Ramos (cell line): ENCODE data around the gene NECAB2.

Experiments used
- in situ Hi-C: fragments of 300-500 bp; cut with MboI; formaldehyde crosslinking; loops from one replicate; pipeline ENCODE4 v1.14.3; 2022; ENCODE audit warnings: low sequenced_read_pairs; ENCODE audit not compliant: unreplicated experiment

The NECAB2 gene

DNA sequence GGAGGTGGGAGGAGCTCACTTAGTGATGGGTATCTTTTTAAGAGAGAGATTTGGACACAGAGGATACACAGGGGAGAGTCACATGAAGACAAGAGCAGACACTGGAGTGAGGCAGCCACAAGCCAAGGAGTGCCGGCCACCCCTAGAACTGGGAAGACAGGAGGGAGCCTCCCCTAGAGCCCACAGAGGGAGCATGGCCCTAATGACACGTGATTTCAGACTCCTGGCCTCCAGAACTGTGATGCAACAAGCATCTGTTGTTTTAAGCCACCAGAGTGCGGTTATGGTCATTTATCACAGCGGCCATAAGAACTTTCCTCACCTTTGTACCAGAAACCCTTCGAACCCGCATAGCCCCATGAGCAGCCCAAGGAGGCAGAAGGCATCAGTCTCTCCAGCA, 41.2 kb downstream of the NECAB2 start:
- in situ Hi-C loops, result no loop called here

DNA sequence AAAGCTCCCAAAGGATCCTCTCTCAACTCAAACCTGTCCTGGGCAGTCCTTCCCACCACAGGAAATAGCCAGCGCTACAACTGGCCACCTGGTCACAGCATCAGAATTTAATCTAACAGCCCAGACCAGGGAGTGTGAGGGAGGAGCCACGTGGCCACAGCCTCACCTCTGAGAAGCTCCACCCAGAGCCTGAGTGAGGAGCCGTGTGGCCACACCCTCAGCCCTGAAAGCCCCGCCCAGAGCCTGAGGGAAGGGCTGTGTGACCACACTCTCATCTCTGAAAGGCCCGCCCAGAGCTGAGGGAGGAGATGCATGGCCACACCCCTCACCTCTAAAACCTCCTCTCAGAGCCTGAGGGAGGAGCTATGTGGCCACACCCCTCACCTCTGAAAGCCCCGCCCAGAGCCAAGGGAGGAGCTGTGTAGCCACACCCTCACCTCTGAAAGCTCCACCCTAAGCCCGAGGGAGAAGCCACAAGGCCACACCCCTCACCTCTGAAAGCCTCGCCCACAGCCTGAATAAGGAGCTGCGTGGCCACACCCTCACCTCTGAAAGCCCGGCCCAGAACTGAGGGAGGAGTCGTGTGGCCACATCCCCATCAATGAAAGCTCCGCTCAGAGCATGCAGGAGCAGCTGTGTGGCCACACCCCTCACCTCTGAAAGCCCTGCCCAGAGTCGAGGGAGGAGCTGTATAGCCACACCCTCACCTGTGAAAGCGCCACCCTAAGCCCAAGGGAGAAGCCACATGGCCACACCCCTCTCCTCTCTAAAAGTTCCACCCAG, 45.9 kb downstream of the NECAB2 start:
- in situ Hi-C loops, result no loop called here

DNA sequence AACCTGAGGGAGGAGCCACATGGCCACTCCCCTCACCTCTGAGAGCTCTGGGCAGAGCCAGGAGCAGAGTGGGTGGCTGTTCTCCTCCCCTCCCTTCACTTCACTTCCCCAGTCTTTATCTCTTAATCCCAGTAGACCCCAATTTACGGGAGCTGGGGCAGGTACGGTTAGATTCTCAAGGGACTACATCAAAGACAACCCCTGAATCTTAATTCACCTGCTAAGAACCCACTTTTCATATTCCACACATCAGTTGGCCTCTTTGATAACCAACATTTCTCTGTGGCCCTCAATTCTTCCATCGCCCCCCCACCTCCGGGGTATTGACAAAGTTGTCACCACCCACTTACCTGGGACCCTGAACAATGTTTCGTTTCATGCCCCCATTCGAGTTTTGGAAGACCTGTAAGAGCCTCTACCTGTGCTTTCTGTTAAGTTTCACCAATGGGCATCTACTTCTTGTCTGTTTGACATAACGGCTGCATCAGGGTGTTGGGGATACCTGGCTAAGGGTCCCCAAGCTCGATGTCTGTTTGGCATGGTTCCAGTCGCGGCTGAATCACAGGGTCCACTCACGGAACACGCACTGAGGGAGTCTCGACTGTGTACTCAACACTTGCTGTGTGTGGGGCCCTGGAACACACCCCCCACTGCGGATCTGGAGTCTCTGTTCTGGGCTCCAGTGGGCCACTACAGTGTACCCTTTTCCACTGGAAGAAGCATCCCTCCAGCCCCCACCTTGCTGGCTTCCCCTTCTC, 46.7 kb downstream of the NECAB2 start:
- in situ Hi-C loops, result no loop called here

DNA sequence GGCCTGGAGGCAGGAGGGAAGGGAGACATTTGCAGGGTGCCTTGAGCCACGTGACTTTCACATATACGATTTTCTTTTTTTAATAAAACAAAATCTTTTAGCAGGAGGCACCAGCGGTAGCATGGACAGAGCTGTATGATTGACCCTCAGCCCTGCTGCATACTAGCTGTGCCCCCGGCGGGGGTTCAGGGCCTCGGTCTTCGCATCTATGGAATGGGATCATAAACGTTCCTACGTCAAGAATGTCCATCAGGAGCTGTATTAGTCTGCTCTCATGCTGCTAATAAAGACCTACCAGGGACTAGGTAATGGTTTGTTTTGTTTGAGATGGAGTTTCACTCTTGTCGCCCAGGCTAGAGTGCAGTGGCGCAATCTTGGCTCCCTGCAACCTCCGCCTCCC, 47.4 kb downstream of the NECAB2 start:
- in situ Hi-C loops, result no loop called here

DNA sequence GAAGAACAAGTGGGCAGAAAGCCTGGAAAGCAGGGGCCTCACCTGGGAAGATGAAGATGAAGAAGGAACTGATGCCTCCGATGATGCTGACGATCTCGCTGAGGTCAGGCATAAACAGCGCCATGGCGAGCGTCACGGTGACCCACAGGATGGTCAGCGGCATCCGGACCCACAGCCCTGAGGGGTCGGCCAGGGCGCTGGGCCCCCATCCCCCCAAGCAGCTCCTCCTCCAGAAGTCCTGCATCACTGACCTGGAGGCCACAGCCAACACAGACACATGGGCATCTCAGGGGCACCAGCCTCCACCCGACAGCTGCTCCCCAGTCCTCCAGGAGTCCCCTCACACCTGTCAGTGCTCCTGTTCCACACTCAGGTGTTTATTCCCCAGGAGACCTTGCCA, 48.4 kb downstream of the NECAB2 start:
- in situ Hi-C loops, result no loop called here

DNA sequence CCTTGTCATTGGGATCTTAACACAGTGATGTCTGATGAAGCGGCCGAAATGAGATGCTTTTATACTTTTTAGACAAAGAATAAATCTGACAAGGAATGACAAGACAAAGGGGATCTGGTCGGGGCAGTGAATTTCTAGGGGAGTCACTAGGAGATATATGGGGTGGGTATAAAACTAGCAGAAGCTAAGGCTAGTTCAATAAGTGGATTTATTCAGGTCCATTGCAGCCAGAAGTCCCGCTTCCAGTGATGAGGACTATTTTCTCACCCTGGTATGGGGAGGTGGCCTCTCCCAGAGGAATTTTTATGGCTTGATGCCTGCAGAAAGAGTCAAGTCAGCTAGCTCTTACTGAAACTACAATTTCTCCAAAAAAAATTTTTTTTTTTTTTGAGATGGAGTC, 50.7 kb downstream of the NECAB2 start:
- in situ Hi-C loops, result no loop called here

DNA sequence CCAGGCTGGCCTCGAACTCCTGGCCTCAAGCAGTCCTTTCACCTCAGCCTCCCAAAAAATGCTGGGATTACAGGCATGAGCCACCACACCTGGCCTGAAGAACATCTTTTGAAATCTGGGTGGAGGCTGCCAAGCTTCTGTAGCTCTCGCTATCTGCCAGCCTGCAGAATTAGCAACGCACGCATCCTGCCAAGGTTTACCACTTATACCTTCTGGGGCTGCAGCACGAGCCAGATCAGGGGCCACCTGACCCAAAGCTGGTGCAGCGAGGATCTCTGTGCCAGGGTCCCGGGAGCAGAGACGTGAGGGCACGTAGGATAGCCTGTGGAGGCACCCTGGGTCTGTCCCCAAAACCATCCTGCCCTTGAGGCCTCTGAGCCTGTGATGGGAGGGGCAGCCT, 52.3 kb downstream of the NECAB2 start:
- in situ Hi-C loops, result no loop called here

DNA sequence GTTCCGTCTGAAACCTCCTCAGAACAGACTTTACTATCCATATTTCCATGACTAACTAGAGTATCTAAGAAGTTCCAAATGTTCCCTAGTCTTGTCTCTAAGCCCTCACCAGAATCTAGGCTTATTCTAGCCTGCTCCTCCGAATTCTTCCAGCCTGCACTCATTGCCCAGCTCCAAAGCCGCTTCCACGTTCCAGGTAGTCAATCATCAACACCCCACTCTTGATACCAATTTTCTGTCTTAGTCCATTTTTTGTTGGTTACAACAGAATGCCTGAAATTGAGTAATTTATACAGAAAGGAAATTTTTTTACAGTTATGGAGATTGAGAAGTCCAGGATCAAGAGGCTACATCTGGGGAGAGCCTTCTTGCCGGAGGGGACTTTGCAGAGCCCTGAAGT, 53.4 kb downstream of the NECAB2 start:
- in situ Hi-C loops, result no loop called here

DNA sequence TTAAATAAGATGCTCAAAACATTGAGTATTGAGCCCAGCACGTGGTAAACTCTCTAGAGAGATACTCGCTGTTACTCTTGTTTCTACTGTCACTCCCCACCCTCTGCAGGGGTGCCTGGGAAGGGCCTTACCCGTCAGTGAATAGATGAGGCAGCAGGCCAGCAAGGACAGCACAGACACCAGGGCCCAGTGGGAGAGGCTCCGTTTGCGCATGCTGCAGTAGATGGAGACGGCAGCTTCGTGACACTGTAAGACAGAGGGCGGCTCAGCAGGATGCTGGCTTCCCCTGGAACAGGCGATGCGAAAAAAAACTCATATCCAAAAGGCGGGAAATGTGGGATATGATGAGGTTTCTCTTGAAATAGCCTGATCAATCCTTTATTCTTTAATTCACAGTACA, 54.6 kb downstream of the NECAB2 start:
- in situ Hi-C loops, result no loop called here

DNA sequence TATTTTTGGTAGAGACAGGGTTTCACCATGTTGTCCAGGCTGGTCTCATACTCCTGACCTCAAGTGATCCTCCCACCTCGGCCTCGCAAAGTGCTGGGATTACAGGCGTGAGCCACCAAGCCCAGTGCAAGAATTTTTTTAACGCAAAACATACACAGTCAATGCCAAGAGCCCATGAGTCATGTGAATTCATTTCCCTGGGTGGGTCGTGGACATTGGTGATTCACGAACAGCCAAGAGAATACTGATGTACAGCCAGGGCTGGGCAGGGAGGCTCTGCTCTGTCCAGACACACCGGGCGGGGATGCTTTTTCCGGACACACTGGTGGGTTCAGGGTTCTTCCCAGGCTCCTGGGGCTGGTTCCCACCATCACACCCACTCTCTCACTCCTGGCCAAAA, 56.8 kb downstream of the NECAB2 start:
- in situ Hi-C loops, result no loop called here

DNA sequence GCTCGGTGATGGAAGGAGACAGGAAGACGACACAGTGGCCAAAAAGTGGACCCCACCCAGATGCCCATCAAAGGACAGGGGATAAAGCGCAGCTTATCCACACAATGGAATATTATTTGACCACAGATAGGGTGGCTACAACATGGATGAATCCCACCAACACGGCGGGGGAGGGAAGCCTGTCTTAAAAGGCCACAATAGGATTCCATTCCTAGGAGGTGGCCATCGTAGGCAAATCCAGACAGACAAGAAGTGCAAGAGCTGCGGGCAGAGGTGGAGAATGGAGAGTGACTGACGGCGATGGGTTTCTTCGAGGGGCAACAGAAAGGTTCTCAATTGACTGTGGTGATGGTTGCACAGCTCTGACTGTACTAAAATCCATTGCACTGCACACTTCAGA, 58.6 kb downstream of the NECAB2 start:
- in situ Hi-C loops, result no loop called here

DNA sequence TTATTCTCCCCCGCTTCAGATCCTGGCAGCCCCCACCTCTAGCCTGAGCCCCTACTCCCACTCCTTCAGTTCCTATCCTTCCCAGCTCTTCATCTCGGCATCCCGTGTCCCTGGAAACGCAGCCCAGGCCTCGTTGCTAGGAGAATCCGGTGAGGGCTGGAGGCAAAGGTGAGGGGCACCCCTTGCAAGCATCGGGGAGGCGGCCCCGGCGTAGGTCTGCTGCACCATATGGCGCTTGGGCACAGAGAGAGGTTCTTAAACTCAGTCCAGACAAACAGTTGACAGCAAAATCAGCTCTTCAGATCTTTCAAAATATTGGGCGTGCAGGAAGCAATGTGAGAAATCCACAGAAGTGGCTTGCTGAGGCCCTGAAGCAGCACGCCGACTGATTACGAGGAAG, 59.6 kb downstream of the NECAB2 start:
- in situ Hi-C loops, result no loop called here

DNA sequence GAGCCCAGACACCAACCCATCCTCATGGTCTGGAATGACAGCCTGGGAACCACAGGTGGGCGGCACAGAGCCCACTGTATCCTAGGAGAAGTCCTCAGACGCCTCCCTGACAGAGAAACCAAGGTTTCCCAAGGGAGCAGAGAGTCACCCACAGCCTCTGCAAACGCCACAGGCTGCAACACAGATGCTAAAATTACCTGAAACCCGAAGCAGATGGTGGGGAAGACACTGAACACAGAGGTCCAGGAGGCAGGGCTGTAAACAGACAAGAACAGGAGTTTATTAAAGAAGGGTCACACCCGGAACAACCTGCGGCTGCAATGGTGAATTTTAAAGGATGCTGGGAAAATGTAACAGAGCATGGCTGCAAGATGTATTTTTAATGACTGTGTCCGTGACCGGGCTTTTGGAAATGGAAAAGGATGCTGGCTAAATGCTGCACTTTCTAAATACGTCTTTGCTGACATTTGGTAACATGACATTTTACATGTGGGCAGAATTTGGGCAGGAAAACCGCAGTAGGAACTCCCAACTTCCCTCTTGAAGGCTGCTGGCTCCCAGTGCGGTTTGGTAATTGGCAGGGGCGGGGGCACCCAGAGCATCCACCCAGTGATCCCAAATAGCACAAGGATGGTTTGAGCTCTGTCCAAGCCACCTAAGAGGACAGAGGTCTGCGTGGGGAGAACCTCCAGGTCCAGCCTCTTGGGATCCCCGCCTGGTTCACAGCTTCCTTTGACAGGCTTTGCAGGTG, 61.4 kb downstream of the NECAB2 start:
- in situ Hi-C loops, result no loop called here

DNA sequence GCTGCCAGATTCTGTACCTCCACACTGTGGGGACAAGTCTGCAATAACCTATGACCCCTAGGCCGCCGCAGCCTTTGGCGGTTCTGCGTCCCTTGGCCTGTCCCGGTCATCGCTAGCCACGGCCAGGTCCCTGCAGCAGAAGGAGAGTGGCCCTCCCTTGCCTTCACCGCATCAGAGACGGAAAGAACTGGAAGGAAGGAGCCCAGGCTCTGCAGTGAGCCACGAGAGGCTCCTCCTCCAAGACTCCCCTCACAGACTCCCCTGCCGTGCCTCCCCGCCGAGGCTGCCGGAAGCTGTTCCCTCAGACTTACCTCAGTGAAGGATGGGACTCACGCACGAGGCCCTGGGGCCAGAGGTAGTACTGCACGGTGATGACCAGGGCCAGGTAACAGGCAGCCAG, 63.5 kb downstream of the NECAB2 start:
- in situ Hi-C loops, result no loop called here

DNA sequence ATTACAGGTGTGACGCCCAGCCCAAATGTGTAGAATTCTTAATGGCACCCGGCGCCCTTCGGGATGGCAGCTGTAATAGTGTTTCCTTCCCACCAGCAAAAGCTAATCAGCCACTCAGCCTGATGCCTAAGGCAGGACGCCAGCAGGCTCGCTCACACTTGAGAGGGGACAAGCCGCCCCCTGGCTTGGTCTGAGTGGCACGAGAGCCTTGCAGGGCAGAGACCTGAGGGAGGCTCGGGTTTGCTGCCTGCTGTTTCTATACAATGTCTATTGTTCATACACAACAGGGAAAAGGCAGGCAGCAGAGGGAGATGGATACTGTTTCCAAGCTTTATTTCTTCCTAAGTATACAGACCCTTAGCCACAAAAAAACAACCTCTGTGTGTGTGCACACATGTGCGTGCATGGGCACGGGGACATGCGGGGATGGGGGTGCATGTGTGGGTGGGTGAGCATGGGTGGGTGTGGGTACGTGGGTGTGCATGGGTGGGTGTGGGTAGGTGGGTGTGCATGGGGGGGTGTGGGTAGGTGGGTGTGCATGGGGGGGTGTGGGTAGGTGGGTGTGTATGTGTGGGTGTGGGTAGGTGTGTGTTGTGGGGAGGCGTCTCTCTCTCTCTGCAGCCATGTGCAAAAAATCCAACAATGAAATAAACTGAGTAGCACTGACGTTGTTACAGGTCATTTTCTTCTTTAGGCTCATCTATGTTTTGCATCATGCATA, 64.6 kb downstream of the NECAB2 start:
- in situ Hi-C loops, result no loop called here

DNA sequence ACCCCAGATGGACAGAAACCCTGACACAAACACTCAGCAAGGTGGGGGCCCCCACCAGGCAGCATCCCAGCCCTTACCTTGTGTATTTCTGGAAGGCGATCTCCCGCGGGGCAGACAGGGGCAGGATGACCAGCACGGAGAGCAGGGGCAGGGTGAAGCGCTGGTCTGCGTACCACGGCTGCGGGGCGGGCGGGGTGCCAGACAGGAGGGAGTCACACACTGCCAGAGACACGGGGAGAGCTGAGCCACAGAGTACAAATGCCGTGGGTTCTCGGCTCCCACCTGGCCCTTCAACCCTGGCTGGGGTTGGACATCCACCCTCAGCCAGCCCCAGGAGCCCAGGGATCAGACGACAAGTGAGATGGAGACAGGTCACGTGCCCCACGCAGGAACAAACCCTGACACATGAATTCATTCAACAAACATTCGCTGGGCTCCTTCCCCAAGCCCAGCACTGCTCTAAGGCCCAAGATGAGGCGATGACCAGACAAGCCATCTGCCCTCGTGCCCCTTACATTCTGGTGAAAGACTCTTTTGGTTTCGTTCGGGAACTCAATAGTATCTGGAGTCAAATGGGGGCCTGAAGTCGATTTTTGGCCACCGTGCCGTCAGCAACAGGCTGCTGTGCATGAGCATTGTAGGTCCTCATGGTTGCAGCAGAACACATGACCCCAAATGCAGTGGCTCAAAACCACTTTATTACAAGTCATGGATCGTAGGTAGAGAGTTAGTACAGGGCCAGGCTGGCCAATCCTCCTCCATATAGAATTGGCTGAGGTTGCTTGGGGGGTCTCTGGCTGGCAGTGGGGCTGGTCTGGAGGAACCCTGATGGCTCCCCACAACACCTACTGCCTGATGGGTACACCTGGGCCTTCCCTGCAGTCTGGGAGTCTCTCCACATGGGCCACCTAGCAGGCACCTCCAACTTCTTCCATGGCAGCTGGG, 65.5 kb downstream of the NECAB2 start:
- in situ Hi-C loops, result no loop called here

DNA sequence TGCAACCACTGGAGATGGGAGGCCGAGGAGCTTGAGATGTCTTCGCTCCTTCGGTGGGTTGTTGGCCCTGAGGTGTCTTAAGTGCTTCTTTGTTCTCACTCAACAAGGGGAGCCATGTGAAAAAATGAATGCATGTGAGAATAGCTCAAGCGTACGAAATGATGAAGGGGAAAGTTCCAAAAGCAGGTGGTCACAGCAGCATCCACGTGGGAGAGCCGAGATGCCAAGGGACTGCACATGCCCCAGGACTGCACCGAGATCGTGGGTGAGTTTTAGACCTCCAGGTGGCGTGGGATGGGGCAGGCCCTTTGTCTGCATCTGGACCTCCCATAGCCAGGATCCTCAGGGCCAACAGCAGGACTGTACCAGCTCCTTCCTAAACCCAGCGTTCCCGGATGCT, 66.5 kb downstream of the NECAB2 start:
- in situ Hi-C loops, result no loop called here

DNA sequence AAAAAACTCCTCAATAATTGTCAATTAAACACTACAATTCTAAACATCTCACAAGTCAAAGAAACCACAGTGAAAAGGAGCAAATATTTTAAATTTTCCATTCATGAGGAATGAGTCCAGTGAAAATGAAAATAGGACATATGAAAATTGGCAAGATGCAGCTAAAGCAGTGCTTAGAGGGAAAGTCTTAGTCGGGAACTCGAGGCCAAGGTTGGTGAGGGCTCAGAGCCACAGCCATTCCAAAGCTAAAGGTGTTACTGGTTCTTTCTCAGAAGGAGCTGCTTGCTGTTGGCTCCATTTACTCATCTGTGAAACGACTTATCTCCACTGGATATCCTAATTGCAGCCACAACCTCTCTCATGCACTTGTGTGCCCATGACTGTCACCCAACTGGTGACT, 68.1 kb downstream of the NECAB2 start:
- in situ Hi-C loops, result no loop called here

DNA sequence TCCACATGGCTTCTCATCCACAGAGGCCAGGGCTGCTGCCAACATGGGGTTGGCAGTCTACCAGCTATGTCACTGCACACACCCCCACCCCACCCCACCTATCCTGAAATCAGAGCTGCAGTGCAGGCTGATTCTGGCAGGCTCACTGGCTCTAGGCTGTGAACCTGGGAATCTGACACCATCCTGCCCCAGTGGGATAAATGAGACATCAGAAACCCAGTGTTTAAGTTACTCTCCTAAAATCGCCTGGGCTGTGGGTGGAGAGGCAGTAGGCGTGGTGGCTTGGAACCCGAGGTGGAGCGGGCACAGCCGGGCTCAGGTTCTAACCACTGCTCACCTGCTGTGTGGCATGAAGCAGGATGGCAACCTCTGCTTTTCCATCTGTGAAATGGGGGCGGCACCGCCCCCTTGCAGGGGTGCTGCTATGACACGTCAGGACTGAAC, 69.0 kb downstream of the NECAB2 start:
- in situ Hi-C loops, result no loop called here
